Keratinocyte (primary cell): ENCODE measurements around the gene NLGN4X. TPM values are rescaled to one million over a fixed set of nuclear protein-coding genes. Genes with fewer than 3 reads are reported as not detected.

Experiments
- DNase-seq: peaks from one replicate; pipeline ENCODE4 v3.0.0-alpha.2; 2011; ENCODE audit warnings: low read depth, missing footprints, low spot score
- FAIRE-seq: peaks from 2 replicates; lab custom pipeline; 2011; peaks lifted over from hg19 to GRCh38; lab: Jason Lieb, UNC
- H2AFZ ChIP-seq: 2 replicates; pipeline ENCODE4 v1.6.0; 2012; ENCODE audit warnings: low read length, control low read depth, inconsistent platforms; ENCODE audit not compliant: control insufficient read depth
- H3K27ac ChIP-seq: 2 replicates; pipeline ENCODE4 v1.5.1; 2011; ENCODE audit warnings: low read length; ENCODE audit not compliant: control insufficient read depth, insufficient read depth
- H3K27me3 ChIP-seq: 3 replicates; pipeline ENCODE4 v1.6.0; 2011; ENCODE audit warnings: low read length; ENCODE audit not compliant: control insufficient read depth, insufficient read depth; ENCODE audit errors: extremely low read depth
- H3K36me3 ChIP-seq, 2 experiments: 2 replicates in 1 of 2; 3 replicates in 1 of 2; pipeline ENCODE4 v1.5.1; 2011; ENCODE audit warnings: low read length in 2 of 2, mild to moderate bottlenecking in 1 of 2; ENCODE audit not compliant: control insufficient read depth in 2 of 2, insufficient read depth in 2 of 2; ENCODE audit errors: extremely low read depth in 1 of 2
- H3K4me1 ChIP-seq: 3 replicates; pipeline ENCODE4 v1.5.1; 2011; ENCODE audit warnings: low read length; ENCODE audit not compliant: control insufficient read depth, insufficient read depth; ENCODE audit errors: extremely low read depth
- H3K4me2 ChIP-seq: 3 replicates; pipeline ENCODE4 v1.6.0; 2011; ENCODE audit warnings: low read depth, low read length; ENCODE audit not compliant: control insufficient read depth, insufficient read depth; ENCODE audit errors: extremely low read depth
- H3K4me3 ChIP-seq, 3 experiments: fragments of 200-600 bp in 1 of 3; sonication (generic) in 1 of 3; 2 replicates in 2 of 3; 3 replicates in 1 of 3; pipeline ENCODE4 v1.5.1; 2011 to 2016; ENCODE audit warnings: low read length in 3 of 3, mild to moderate bottlenecking in 3 of 3, control low read depth in 2 of 3, inconsistent platforms in 1 of 3, low read depth in 1 of 3, mixed read lengths in 1 of 3, mixed run types in 1 of 3, moderate library complexity in 1 of 3; ENCODE audit not compliant: control insufficient read depth in 2 of 3, insufficient read depth in 2 of 3; ENCODE audit errors: extremely low read depth in 1 of 3
- H3K79me2 ChIP-seq: 2 replicates; pipeline ENCODE4 v1.6.0; 2012; ENCODE audit warnings: low read length; ENCODE audit not compliant: control insufficient read depth, insufficient read depth
- H3K9ac ChIP-seq: 3 replicates; pipeline ENCODE4 v1.6.0; 2011; ENCODE audit warnings: low read length; ENCODE audit not compliant: control insufficient read depth, insufficient read depth; ENCODE audit errors: extremely low read depth
- H3K9me1 ChIP-seq: 3 replicates; pipeline ENCODE4 v1.6.0; 2011; ENCODE audit warnings: low read length; ENCODE audit not compliant: control insufficient read depth, insufficient read depth; ENCODE audit errors: extremely low read depth
- H3K9me3 ChIP-seq: 2 replicates; pipeline ENCODE4 v1.5.1; 2012; ENCODE audit warnings: low read depth, low read length; ENCODE audit not compliant: control insufficient read depth
- H4K20me1 ChIP-seq: 3 replicates; pipeline ENCODE4 v1.6.0; 2011; ENCODE audit warnings: low read length; ENCODE audit not compliant: control insufficient read depth, insufficient read depth; ENCODE audit errors: extremely low read depth
- EZH2 ChIP-seq: IDR thresholded peaks from one replicate; pipeline ENCODE4 v1.6.1; 2012; ENCODE audit warnings: inconsistent platforms, mild to moderate bottlenecking, low read length, moderate library complexity
- dilution Hi-C: fragments of 300-500 bp; cut with MboI; formaldehyde crosslinking; loops from one replicate; pipeline ENCODE4 v1.7.0; 2020; ENCODE audit warnings: low sequenced_read_pairs; ENCODE audit not compliant: extremely low pct_ligation_motif_present
- polyA plus RNA-seq, 5 experiments: library from polyadenylated mRNA; depleted of rRNA in 3 of 5; stranded (reverse) in 3 of 5; stranded (forward) in 1 of 5; unstranded in 1 of 5; fragments of >200 nt; gene quantifications; 1 replicate in 1 of 5; 2 replicates in 3 of 5; 3 replicates in 1 of 5; pipeline versions ENCODE4 v1.2.1 to v1.2.3, GENCODE V29; 2011 to 2012; ENCODE audit warnings: missing spikeins in 2 of 5, low read depth in 1 of 5, low replicate concordance in 1 of 5
- TF ChIP-seq, protein P1 (sequence below), 3 experiments: IDR thresholded peaks in 1 of 3; conservative IDR thresholded peaks in 1 of 3; optimal IDR thresholded peaks in 1 of 3; 2 replicates in 2 of 3; 3 replicates in 1 of 3; pipeline versions ENCODE3 to v1.5.1; 2011; ENCODE audit warnings: low read length in 3 of 3, mild to moderate bottlenecking in 3 of 3, moderate library complexity in 2 of 3, control low read depth in 1 of 3, inconsistent platforms in 1 of 3; ENCODE audit not compliant: insufficient read depth in 2 of 3; ENCODE audit errors: extremely low read depth in 1 of 3

Gene NLGN4X
- polyA plus RNA-seq, 1 donor (not counting 4 experiments of a cell fraction or from before 2014, with no cell fraction given), result 2.0 TPM

DNA sequence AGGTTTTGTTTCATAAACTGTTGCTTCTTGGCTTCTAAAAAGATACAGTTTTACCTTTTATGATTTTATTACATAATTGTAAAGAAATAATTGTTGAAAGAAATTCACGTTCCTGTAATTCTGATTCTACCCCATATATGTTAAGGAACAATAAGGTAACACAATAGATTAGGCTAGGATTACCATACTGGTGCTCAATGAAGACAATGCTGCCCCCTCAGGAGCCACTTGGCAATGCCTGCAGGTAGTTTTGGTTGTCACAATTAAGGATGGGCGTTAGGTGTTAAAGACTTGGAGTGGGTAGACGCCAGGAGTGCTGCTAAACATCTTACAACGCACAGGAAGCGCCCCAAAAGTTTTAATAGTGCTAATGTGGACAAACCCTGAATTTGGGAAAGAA is 133.2 kb downstream of the NLGN4X start:
- Histone ChIP-seq H3K36me3 (no peaks in the 10 kb centered on the region), H3K9me3 (no peaks in the 10 kb centered on the region), H2AFZ (no peak overlapping the region), H3K4me3 (no peak overlapping the region), H3K9me1 (no peaks in the 10 kb centered on the region), H3K4me2 (no peak overlapping the region), H3K4me1 (no peaks in the 10 kb centered on the region), H4K20me1 (no peaks in the 10 kb centered on the region), H3K9ac (no peak overlapping the region), H3K27me3 (no peaks in the 10 kb centered on the region), H3K27ac (no peak overlapping the region), H3K79me2 (no peaks in the 10 kb centered on the region)
- dilution Hi-C loops, result no loop called here
- FAIRE-seq, result no peak
- TF ChIP-seq, protein P1, sequence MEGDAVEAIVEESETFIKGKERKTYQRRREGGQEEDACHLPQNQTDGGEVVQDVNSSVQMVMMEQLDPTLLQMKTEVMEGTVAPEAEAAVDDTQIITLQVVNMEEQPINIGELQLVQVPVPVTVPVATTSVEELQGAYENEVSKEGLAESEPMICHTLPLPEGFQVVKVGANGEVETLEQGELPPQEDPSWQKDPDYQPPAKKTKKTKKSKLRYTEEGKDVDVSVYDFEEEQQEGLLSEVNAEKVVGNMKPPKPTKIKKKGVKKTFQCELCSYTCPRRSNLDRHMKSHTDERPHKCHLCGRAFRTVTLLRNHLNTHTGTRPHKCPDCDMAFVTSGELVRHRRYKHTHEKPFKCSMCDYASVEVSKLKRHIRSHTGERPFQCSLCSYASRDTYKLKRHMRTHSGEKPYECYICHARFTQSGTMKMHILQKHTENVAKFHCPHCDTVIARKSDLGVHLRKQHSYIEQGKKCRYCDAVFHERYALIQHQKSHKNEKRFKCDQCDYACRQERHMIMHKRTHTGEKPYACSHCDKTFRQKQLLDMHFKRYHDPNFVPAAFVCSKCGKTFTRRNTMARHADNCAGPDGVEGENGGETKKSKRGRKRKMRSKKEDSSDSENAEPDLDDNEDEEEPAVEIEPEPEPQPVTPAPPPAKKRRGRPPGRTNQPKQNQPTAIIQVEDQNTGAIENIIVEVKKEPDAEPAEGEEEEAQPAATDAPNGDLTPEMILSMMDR (optimal IDR thresholded peaks at IDR 0.05 in 1 of 3, IDR thresholded peaks at IDR 0.05 in 1 of 3, conservative IDR thresholded peaks at IDR 0.05 in 1 of 3; ENCODE audit: extremely low read depth in 1 of 3, insufficient read depth in 2 of 3, low read length in 3 of 3), result peak in 2 of 3 experiments; percentile 5 to 47
- no peak for TF ChIP-seq EZH2
- no peak for DNase-seq

DNA sequence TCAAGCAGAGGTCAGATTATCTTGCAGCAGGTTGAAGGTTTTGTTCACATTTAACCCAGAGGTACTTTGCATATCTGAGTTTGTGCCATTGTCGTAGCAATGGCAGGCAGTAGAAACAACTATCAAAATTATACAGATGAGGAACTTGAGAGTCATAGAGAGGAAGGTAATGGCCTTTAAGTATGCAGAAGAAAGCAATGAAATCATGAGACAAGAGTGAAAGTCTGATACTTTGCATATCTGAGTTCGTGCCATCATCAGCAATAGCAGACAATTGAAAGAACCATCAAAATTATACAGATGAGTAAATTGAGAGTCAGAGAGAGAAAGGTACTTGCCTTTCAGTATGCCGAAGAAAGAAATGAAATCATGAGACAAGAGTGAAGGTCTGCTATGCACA is 154.1 kb downstream of the NLGN4X start:
- no peak overlapping the region for H3K4me2 ChIP-seq
- dilution Hi-C loops, result no loop called here
- H3K4me1 ChIP-seq, result no peaks in the 10 kb centered on the region
- H3K9me1 ChIP-seq, result no peaks in the 10 kb centered on the region
- H3K27me3 ChIP-seq, result no peaks in the 10 kb centered on the region
- H3K27ac ChIP-seq, result no peak overlapping the region
- no peaks in the 10 kb centered on the region for H4K20me1 ChIP-seq
- TF ChIP-seq EZH2, result no peak
- TF ChIP-seq, protein P1 (optimal IDR thresholded peaks at IDR 0.05 in 1 of 3, IDR thresholded peaks at IDR 0.05 in 1 of 3, conservative IDR thresholded peaks at IDR 0.05 in 1 of 3; ENCODE audit: extremely low read depth in 1 of 3, insufficient read depth in 2 of 3, low read length in 3 of 3), result no peak
- no peak overlapping the region for H3K4me3 ChIP-seq
- H3K79me2 ChIP-seq, result no peaks in the 10 kb centered on the region
- H3K9me3 ChIP-seq, result no peaks in the 10 kb centered on the region
- DNase-seq (no peak), FAIRE-seq (no peak)
- H3K36me3 ChIP-seq, result no peaks in the 10 kb centered on the region
- no peak overlapping the region for H2AFZ ChIP-seq
- no peak overlapping the region for H3K9ac ChIP-seq
